ENCODE results near the gene ARID5B.

ARID5B gene

GRCh38 chr10:61878740-61879068 is 22.8 kb upstream of the ARID5B start:
- no peaks in the 10 kb centered on the region for H3K9me3 ChIP-seq (ENCODE audit: insufficient read depth, low read depth, low read length)
- H3K36me3 ChIP-seq (ENCODE audit: control insufficient read depth in 1 of 2, insufficient read depth in 2 of 2, low read length in 2 of 2) = no peaks in the 10 kb centered on the region
- H2AFZ ChIP-seq (ENCODE audit: insufficient read depth, low read length, poor library complexity) = no peak overlapping the region
- no peak overlapping the region for H3K27ac ChIP-seq (ENCODE audit: low read depth, low read length)
- H2BK120ac ChIP-seq (ENCODE audit: insufficient read depth, low read length, poor library complexity) = no peak overlapping the region
- no peak overlapping the region for H4K8ac ChIP-seq (ENCODE audit: low read depth, low read length)
- no peak for DNase-seq
- H4K12ac ChIP-seq (ENCODE audit: low read depth, low read length) = no peak overlapping the region
- H3K79me1 ChIP-seq (ENCODE audit: low read length) = no peaks in the 10 kb centered on the region
- H3K9ac ChIP-seq (ENCODE audit: low read length) = no peak overlapping the region
- no peaks in the 10 kb centered on the region for H3K79me2 ChIP-seq (ENCODE audit: control insufficient read depth, insufficient read depth, low read length, poor library complexity)
- no peak overlapping the region for H2BK12ac ChIP-seq (ENCODE audit: low read length)
- H3K23ac ChIP-seq (ENCODE audit: low read length) = no peak overlapping the region
- H3K4ac ChIP-seq (ENCODE audit: low read depth, low read length) = no peak overlapping the region
- no peak overlapping the region for H3K18ac ChIP-seq (ENCODE audit: low read length)
- no peak overlapping the region for H3K4me2 ChIP-seq (ENCODE audit: low read length)
- no peak overlapping the region for H2AK5ac ChIP-seq (ENCODE audit: low read length)
- H3K4me1 ChIP-seq (ENCODE audit: control insufficient read depth in 1 of 2, insufficient read depth in 2 of 2, low read length in 2 of 2) = no peaks in the 10 kb centered on the region
- no peak overlapping the region for H3K4me3 ChIP-seq (ENCODE audit: low read depth, low read length)
- no peak overlapping the region for H2BK5ac ChIP-seq (ENCODE audit: low read depth, low read length, poor library complexity)
- H4K91ac ChIP-seq (ENCODE audit: low read depth, low read length) = no peak overlapping the region
- no peaks in the 10 kb centered on the region for H3K27me3 ChIP-seq (ENCODE audit: insufficient read depth, low read length)
- no peak overlapping the region for H3K14ac ChIP-seq (ENCODE audit: low read length)

- H2BK120ac ChIP-seq (ENCODE audit: insufficient read depth, low read length, poor library complexity) = no peak overlapping the region
- H3K14ac ChIP-seq (ENCODE audit: low read length) = no peak overlapping the region
- H3K9ac ChIP-seq (ENCODE audit: low read length) = no peak overlapping the region
- H4K91ac ChIP-seq (ENCODE audit: low read depth, low read length) = no peak overlapping the region
- H3K27ac ChIP-seq (ENCODE audit: low read depth, low read length) = no peak overlapping the region
- H3K4ac ChIP-seq (ENCODE audit: low read depth, low read length) = no peak overlapping the region
- no peak for DNase-seq
- H3K23ac ChIP-seq (ENCODE audit: low read length) = no peak overlapping the region
- H2AK5ac ChIP-seq (ENCODE audit: low read length) = no peak overlapping the region
- H3K79me2 ChIP-seq (ENCODE audit: control insufficient read depth, insufficient read depth, low read length, poor library complexity) = no peaks in the 10 kb centered on the region
- no peaks in the 10 kb centered on the region for H3K79me1 ChIP-seq (ENCODE audit: low read length)
- no peak overlapping the region for H2BK5ac ChIP-seq (ENCODE audit: low read depth, low read length, poor library complexity)
- H3K18ac ChIP-seq (ENCODE audit: low read length) = no peak overlapping the region
- no peaks in the 10 kb centered on the region for H3K36me3 ChIP-seq (ENCODE audit: control insufficient read depth in 1 of 2, insufficient read depth in 2 of 2, low read length in 2 of 2)
- H3K27me3 ChIP-seq (ENCODE audit: insufficient read depth, low read length) = no peaks in the 10 kb centered on the region
- WGBS (ENCODE audit: extremely low coverage, insufficient coverage, insufficient read length) = no CpG with 5 or more reads among the region's 6 CpGs
- H2BK12ac ChIP-seq (ENCODE audit: low read length) = no peak overlapping the region
- H3K4me3 ChIP-seq (ENCODE audit: low read depth, low read length) = no peak overlapping the region
- no peaks in the 10 kb centered on the region for H3K4me1 ChIP-seq (ENCODE audit: control insufficient read depth in 1 of 2, insufficient read depth in 2 of 2, low read length in 2 of 2)
- H2AFZ ChIP-seq (ENCODE audit: insufficient read depth, low read length, poor library complexity) = no peak overlapping the region
- no peak overlapping the region for H4K8ac ChIP-seq (ENCODE audit: low read depth, low read length)
- H3K4me2 ChIP-seq (ENCODE audit: low read length) = no peak overlapping the region
- no peaks in the 10 kb centered on the region for H3K9me3 ChIP-seq (ENCODE audit: insufficient read depth, low read depth, low read length)
- H4K12ac ChIP-seq (ENCODE audit: low read depth, low read length) = no peak overlapping the region
Observed at GRCh38 chr10:61882621-61883370, 18.7 kb upstream of the ARID5B start.

GRCh38 chr10:61883371-61884025 is 18.0 kb upstream of the ARID5B start:
- Histone ChIP-seq H3K9ac (ENCODE audit: low read length) (no peak overlapping the region), H3K27ac (ENCODE audit: low read depth, low read length) (no peak overlapping the region), H3K4me2 (ENCODE audit: low read length) (no peak overlapping the region), H3K14ac (ENCODE audit: low read length) (no peak overlapping the region), H2BK12ac (ENCODE audit: low read length) (no peak overlapping the region), H4K8ac (ENCODE audit: low read depth, low read length) (no peak overlapping the region), H3K79me1 (ENCODE audit: low read length) (no peaks in the 10 kb centered on the region), H2AFZ (ENCODE audit: insufficient read depth, low read length, poor library complexity) (no peak overlapping the region), H3K23ac (ENCODE audit: low read length) (no peak overlapping the region), H3K79me2 (ENCODE audit: control insufficient read depth, insufficient read depth, low read length, poor library complexity) (no peaks in the 10 kb centered on the region), H2BK5ac (ENCODE audit: low read depth, low read length, poor library complexity) (no peak overlapping the region), H3K36me3 (ENCODE audit: control insufficient read depth in 1 of 2, insufficient read depth in 2 of 2, low read length in 2 of 2) (no peaks in the 10 kb centered on the region), H3K27me3 (ENCODE audit: insufficient read depth, low read length) (no peaks in the 10 kb centered on the region), H3K9me3 (ENCODE audit: insufficient read depth, low read depth, low read length) (no peaks in the 10 kb centered on the region), H4K91ac (ENCODE audit: low read depth, low read length) (no peak overlapping the region), H2AK5ac (ENCODE audit: low read length) (no peak overlapping the region), H2BK120ac (ENCODE audit: insufficient read depth, low read length, poor library complexity) (no peak overlapping the region), H3K4ac (ENCODE audit: low read depth, low read length) (no peak overlapping the region), H3K4me1 (ENCODE audit: control insufficient read depth in 1 of 2, insufficient read depth in 2 of 2, low read length in 2 of 2) (no peaks in the 10 kb centered on the region), H3K18ac (ENCODE audit: low read length) (no peak overlapping the region), H3K4me3 (ENCODE audit: low read depth, low read length) (no peak overlapping the region), H4K12ac (ENCODE audit: low read depth, low read length) (no peak overlapping the region)
- no CpG with 5 or more reads among the region's 7 CpGs for WGBS (ENCODE audit: extremely low coverage, insufficient coverage, insufficient read length)
- no peak for DNase-seq

- Histone ChIP-seq H3K79me1 (ENCODE audit: low read length) (no peaks in the 10 kb centered on the region), H3K9ac (ENCODE audit: low read length) (no peak overlapping the region), H2BK120ac (ENCODE audit: insufficient read depth, low read length, poor library complexity) (no peak overlapping the region), H3K27ac (ENCODE audit: low read depth, low read length) (no peak overlapping the region), H4K91ac (ENCODE audit: low read depth, low read length) (no peak overlapping the region), H3K23ac (ENCODE audit: low read length) (no peak overlapping the region), H3K36me3 (ENCODE audit: control insufficient read depth in 1 of 2, insufficient read depth in 2 of 2, low read length in 2 of 2) (no peaks in the 10 kb centered on the region), H3K18ac (ENCODE audit: low read length) (no peak overlapping the region), H3K4ac (ENCODE audit: low read depth, low read length) (no peak overlapping the region), H2AFZ (ENCODE audit: insufficient read depth, low read length, poor library complexity) (no peak overlapping the region), H3K4me2 (ENCODE audit: low read length) (no peak overlapping the region), H3K4me1 (ENCODE audit: control insufficient read depth in 1 of 2, insufficient read depth in 2 of 2, low read length in 2 of 2) (no peaks in the 10 kb centered on the region), H4K12ac (ENCODE audit: low read depth, low read length) (no peak overlapping the region), H3K27me3 (ENCODE audit: insufficient read depth, low read length) (no peaks in the 10 kb centered on the region), H3K79me2 (ENCODE audit: control insufficient read depth, insufficient read depth, low read length, poor library complexity) (no peaks in the 10 kb centered on the region), H3K14ac (ENCODE audit: low read length) (no peak overlapping the region), H4K8ac (ENCODE audit: low read depth, low read length) (no peak overlapping the region), H2AK5ac (ENCODE audit: low read length) (no peak overlapping the region), H3K4me3 (ENCODE audit: low read depth, low read length) (no peak overlapping the region), H2BK5ac (ENCODE audit: low read depth, low read length, poor library complexity) (no peak overlapping the region), H3K9me3 (ENCODE audit: insufficient read depth, low read depth, low read length) (no peaks in the 10 kb centered on the region), H2BK12ac (ENCODE audit: low read length) (no peak overlapping the region)
- DNase-seq = no peak
Observed at GRCh38 chr10:61887772-61888171, 13.7 kb upstream of the ARID5B start.
